ENCODE results near the gene KIF26A. TPM values are rescaled to one million over a fixed set of nuclear protein-coding genes. Genes with fewer than 3 reads are reported as not detected.

KIF26A gene
- total and polyA plus RNA-seq, 2 of the 4 experiments (the other 2 are of a cell fraction) = not detected

- no peaks in the 10 kb centered on the region for H3K4me1 ChIP-seq (ENCODE audit: control insufficient read depth, insufficient read depth, low read length)
- no peaks in the 10 kb centered on the region for H3K9me1 ChIP-seq (ENCODE audit: insufficient read depth, low read length)
- no peak overlapping the region for H3K56ac ChIP-seq (ENCODE audit: extremely low read depth, insufficient read depth, low read length)
- H3K27ac ChIP-seq (ENCODE audit: insufficient read depth, low read length) = no peak overlapping the region
- H2AK9ac ChIP-seq (replicated peaks; ENCODE audit: low read depth, low read length, poor library complexity) = no peak overlapping the region
- no peak overlapping the region for H2BK20ac ChIP-seq (ENCODE audit: low read depth, low read length)
- POLR2A ChIA-PET (ENCODE audit: unreplicated experiment) = no interaction called here
- H3K4me3 ChIP-seq (ENCODE audit: insufficient read depth, low read depth, low read length) = no peak overlapping the region
- no peak overlapping the region for H2AK5ac ChIP-seq (ENCODE audit: low read depth, low read length)
- ATAC-seq (ENCODE audit: low read depth) (no peak), DNase-seq (no peak)
- no peaks in the 10 kb centered on the region for H3K36me3 ChIP-seq (ENCODE audit: control insufficient read depth, insufficient read depth, low read length)
- H2BK5ac ChIP-seq (ENCODE audit: low read depth, low read length, poor library complexity, severe bottlenecking) = no peak overlapping the region
- H4K5ac ChIP-seq (ENCODE audit: low read depth, low read length) = no peak overlapping the region
- H3K27me3 ChIP-seq (ENCODE audit: control insufficient read depth, insufficient read depth, low read length) = no peaks in the 10 kb centered on the region
- H3K9ac ChIP-seq (ENCODE audit: low read depth, low read length) = no peak overlapping the region
- no peak overlapping the region for H4K91ac ChIP-seq (ENCODE audit: insufficient read depth, low read depth, low read length)
- no peak overlapping the region for H3K14ac ChIP-seq (replicated peaks; ENCODE audit: low read depth, low read length)
- BruUV-seq (replicated peaks) = no TSS peak
- intact Hi-C loops (cut with micrococcal nuclease) (no loop called here), dilution Hi-C loops (cut with HindIII; ENCODE audit: low sequenced_read_pairs, unreplicated experiment) (no loop called here), in situ Hi-C loops (cut with MboI; ENCODE audit: low sequenced_read_pairs) (no loop called here)
- 74% methylated on average over 9 of the region's 26 CpGs; no CpG with 5 or more reads in 1 of the 2 experiments for WGBS, 2 experiments (ENCODE audit: extremely low coverage in 2 of 2, insufficient read length in 1 of 2)
- H3K4ac ChIP-seq (ENCODE audit: low read depth, low read length) = no peak overlapping the region
- H2BK120ac ChIP-seq (ENCODE audit: low read depth, low read length) = no peak overlapping the region
- H3K79me1 ChIP-seq (ENCODE audit: low read depth in 1 of 2, low read length in 2 of 2) = no peaks in the 10 kb centered on the region
- H4K20me1 ChIP-seq (ENCODE audit: insufficient read depth, low read length) = no peaks in the 10 kb centered on the region
- H3K18ac ChIP-seq (ENCODE audit: low read depth, low read length) = no peak overlapping the region
- peaks cover 49% of the 10 kb centered on the region for H3K9me3 ChIP-seq (ENCODE audit: control insufficient read depth, insufficient read depth, low read length)
- H2AFZ ChIP-seq (replicated peaks; ENCODE audit: low read length, poor library complexity) = no peak overlapping the region
- H4K8ac ChIP-seq (ENCODE audit: low read depth in 2 of 2, low read length in 2 of 2) = no peak overlapping the region
- no peak for TF ChIP-seq USF2 (IDR thresholded peaks at IDR 0.05; ENCODE audit: low read depth, low read length)
- TF ChIP-seq MAZ (IDR thresholded peaks at IDR 0.05; ENCODE audit: borderline replicate concordance, low read depth, low read length) = no peak
- no peak for TF ChIP-seq CTCF (conservative IDR thresholded peaks at IDR 0.05; ENCODE audit: low read depth, low read length)
- no peak for TF ChIP-seq RAD21 (IDR thresholded peaks at IDR 0.05; ENCODE audit: low read length)
- no peak for TF ChIP-seq CEBPB (IDR thresholded peaks at IDR 0.05; ENCODE audit: low read depth, low read length)
- no peak for TF ChIP-seq NFE2L2 (IDR thresholded peaks at IDR 0.05; ENCODE audit: low read depth, low read length)
- no peak for TF ChIP-seq SMC3 (IDR thresholded peaks at IDR 0.05; ENCODE audit: low read depth, low read length)
- TF ChIP-seq POLR2A (IDR thresholded peaks at IDR 0.05; ENCODE audit: low read depth, low read length) = no peak
- TF ChIP-seq MXI1 (IDR thresholded peaks at IDR 0.05; ENCODE audit: borderline replicate concordance, low read depth, low read length) = no peak
- TF ChIP-seq CHD1 (IDR thresholded peaks at IDR 0.05; ENCODE audit: low read depth, low read length) = no peak
- no peak for TF ChIP-seq FOS (IDR thresholded peaks at IDR 0.05; ENCODE audit: low read depth, low read length)
- no peak for TF ChIP-seq BHLHE40 (IDR thresholded peaks at IDR 0.05; ENCODE audit: low read depth, low read length)
- TF ChIP-seq ELK1 (IDR thresholded peaks at IDR 0.05; ENCODE audit: borderline replicate concordance, low read depth, low read length) = no peak
- no peak for TF ChIP-seq MAFK (IDR thresholded peaks at IDR 0.05; ENCODE audit: low read depth, low read length)
- no peak for TF ChIP-seq RCOR1 (IDR thresholded peaks at IDR 0.05; ENCODE audit: insufficient replicate concordance, low read length)
- TF ChIP-seq RFX5 (IDR thresholded peaks at IDR 0.05; ENCODE audit: low read depth, low read length) = no peak
- H2BK15ac ChIP-seq (ENCODE audit: low read depth, low read length) = no peak overlapping the region
- no peak overlapping the region for H3K23ac ChIP-seq (ENCODE audit: low read depth, low read length)
- no peak overlapping the region for H3K4me2 ChIP-seq (ENCODE audit: low read depth, low read length)
- CTCF ChIA-PET = no interaction called here
These were observed 37.4 kb downstream of the KIF26A start for GRCh38 chr14:104175811-104176210.

Data from IMR-90 (cell line).